Vagina (tissue), 2 donors: Measurements from ENCODE around the gene PDCD4. TPM values are rescaled to one million over a fixed set of nuclear protein-coding genes. Genes with fewer than 3 reads are reported as not detected.

Source experiments
- DNase-seq, 2 donors: peaks; one replicate each; pipeline ENCODE4 v3.0.0-alpha.2; 2017; ENCODE audit errors: extremely low spot score in 2 of 2
- H3K27ac ChIP-seq: fragments of 200-600 bp; sonication (generic); one replicate; pipeline ENCODE4 v1.5.1; 2019
- H3K27me3 ChIP-seq: fragments of 200-600 bp; sonication (generic); one replicate; pipeline ENCODE4 v1.5.1; 2019
- H3K36me3 ChIP-seq, 2 donors: fragments of 200-600 bp; sonication (generic); one replicate each; pipeline ENCODE4 v1.5.1; 2017 to 2019
- H3K4me1 ChIP-seq: fragments of 200-600 bp; sonication (generic); one replicate; pipeline ENCODE4 v1.5.1; 2019
- H3K4me3 ChIP-seq, 2 donors: fragments of 200-600 bp; sonication (generic); 1 replicate in 1 of 2; 2 replicates in 1 of 2; pipeline ENCODE4 v1.5.1; 2016 to 2019
- H3K9me3 ChIP-seq: fragments of 200-600 bp; sonication (generic); one replicate; pipeline ENCODE4 v1.5.1; 2019
- POLR2A ChIP-seq, 2 donors: fragments of 450-650 bp; IDR thresholded peaks; one replicate each; pipeline ENCODE4 v1.6.1; 2017; ENCODE audit warnings: antibody characterized with exemption in 2 of 2, mild to moderate bottlenecking in 2 of 2, moderate library complexity in 2 of 2
- POLR2AphosphoS5 ChIP-seq, 2 donors: sonication (generic); formaldehyde crosslinking; IDR thresholded peaks; one replicate each; pipeline ENCODE4 v1.9.0; 2017; ENCODE audit warnings: antibody characterized with exemption in 2 of 2, mild to moderate bottlenecking in 2 of 2, low read depth in 1 of 2; ENCODE audit not compliant: insufficient read depth in 1 of 2
- intact Hi-C: fragments of 100-400 bp; cut with DNase I; formaldehyde crosslinking; loops from one replicate; pipeline ENCODE4 v1.15.1; 2023
- total RNA-seq: library from RNA; depleted of rRNA; stranded (reverse); fragments of >200 nt; gene quantifications from one replicate; pipeline ENCODE4 v1.2.3, GENCODE V29; 2016
- TF ChIP-seq, protein P1 (sequence below), 3 experiments: fragments of 450-650 bp in 2 of 3; fragments of 200-600 bp in 1 of 3; sonication (generic) in 1 of 3; IDR thresholded peaks; one replicate each; pipeline ENCODE4 v1.5.1; 2017 to 2019; ENCODE audit warnings: antibody characterized with exemption in 3 of 3, mild to moderate bottlenecking in 2 of 3, moderate library complexity in 2 of 3

The PDCD4 gene
- total RNA-seq, 1 donor from 2014 or later: 110 TPM

DNA sequence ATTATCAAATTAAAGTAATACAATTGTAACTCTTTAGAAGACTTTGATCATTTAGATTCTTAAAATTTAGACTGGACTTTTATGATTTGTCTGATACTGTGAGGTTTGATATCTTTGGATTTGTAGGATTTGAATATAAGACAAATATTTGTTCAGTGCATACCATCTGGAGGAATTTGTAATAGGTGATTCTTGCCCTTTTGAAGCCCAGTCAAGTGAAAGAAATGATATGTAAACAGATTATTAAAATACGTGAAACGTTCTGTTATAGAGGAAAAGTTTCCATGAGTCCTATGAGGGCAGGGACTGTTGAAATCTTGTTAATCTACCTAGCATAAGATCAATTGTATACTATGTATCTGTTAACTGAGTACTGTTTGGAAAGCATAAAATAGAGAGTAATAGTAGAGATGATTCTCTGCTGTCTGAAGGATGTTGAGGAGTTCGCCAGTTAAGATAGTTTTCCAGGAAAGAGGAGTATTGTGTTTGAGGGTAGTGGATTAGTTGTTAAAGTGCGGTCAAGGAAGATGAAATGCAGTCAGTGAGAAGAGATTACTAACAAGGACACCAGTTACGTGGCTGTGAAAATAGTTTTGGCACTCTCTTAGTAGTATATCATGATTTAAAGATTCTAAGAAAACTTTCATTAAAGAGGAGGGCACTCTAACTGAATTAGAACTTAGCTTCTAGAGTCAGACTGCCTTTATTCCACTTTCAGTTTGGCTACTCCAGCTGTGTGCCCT, 14.4 kb downstream of the PDCD4 start:
- intact Hi-C loops: no loop called here
- no peak overlapping the region for H3K27ac ChIP-seq

DNA sequence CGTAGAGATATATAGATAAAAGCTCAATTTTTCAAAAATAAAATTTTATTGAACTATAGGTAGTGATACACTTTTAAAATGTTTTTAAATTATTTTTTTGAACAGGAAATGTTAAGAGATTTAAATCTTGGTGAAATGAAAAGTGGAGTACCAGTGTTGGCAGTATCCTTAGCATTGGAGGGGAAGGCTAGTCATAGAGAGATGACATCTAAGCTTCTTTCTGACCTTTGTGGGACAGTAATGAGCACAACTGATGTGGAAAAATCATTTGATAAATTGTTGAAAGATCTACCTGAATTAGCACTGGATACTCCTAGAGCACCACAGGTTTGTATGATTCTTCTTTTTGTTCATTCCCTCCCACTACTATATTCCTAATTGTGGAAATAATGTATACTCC, 15.8 kb downstream of the PDCD4 start:
- Histone ChIP-seq H3K27ac (no peak overlapping the region), H3K4me1 (no peaks in the 10 kb centered on the region), H3K36me3 (peaks cover 0 to 55% of the 10 kb centered on the region in 2 donors), H3K4me3 (no peak overlapping the region), H3K9me3 (no peaks in the 10 kb centered on the region), H3K27me3 (no peaks in the 10 kb centered on the region)
- intact Hi-C loops: no loop called here
- no peak for DNase-seq
- TF ChIP-seq, protein P1, sequence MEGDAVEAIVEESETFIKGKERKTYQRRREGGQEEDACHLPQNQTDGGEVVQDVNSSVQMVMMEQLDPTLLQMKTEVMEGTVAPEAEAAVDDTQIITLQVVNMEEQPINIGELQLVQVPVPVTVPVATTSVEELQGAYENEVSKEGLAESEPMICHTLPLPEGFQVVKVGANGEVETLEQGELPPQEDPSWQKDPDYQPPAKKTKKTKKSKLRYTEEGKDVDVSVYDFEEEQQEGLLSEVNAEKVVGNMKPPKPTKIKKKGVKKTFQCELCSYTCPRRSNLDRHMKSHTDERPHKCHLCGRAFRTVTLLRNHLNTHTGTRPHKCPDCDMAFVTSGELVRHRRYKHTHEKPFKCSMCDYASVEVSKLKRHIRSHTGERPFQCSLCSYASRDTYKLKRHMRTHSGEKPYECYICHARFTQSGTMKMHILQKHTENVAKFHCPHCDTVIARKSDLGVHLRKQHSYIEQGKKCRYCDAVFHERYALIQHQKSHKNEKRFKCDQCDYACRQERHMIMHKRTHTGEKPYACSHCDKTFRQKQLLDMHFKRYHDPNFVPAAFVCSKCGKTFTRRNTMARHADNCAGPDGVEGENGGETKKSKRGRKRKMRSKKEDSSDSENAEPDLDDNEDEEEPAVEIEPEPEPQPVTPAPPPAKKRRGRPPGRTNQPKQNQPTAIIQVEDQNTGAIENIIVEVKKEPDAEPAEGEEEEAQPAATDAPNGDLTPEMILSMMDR (IDR thresholded peaks at IDR 0.05): no peak
- TF ChIP-seq POLR2A (IDR thresholded peaks at IDR 0.05) (no peak), POLR2AphosphoS5 (IDR thresholded peaks at IDR 0.05; ENCODE audit: insufficient read depth in 1 of 2, low read depth in 1 of 2) (no peak)

More for the DNA sequence above, 14.4 kb downstream of the PDCD4 start:
- H3K36me3 ChIP-seq: peaks cover 0 to 62% of the 10 kb centered on the region in 2 donors
- no peaks in the 10 kb centered on the region for H3K27me3 ChIP-seq
- peaks cover 12% of the 10 kb centered on the region for H3K4me1 ChIP-seq
- H3K4me3 ChIP-seq: no peak overlapping the region
- DNase-seq: no peak
- no peak for TF ChIP-seq POLR2AphosphoS5 (IDR thresholded peaks at IDR 0.05; ENCODE audit: insufficient read depth in 1 of 2, low read depth in 1 of 2)
- no peak for TF ChIP-seq POLR2A (IDR thresholded peaks at IDR 0.05)
- TF ChIP-seq, protein P1 (IDR thresholded peaks at IDR 0.05): no peak
- H3K9me3 ChIP-seq: no peaks in the 10 kb centered on the region

DNA sequence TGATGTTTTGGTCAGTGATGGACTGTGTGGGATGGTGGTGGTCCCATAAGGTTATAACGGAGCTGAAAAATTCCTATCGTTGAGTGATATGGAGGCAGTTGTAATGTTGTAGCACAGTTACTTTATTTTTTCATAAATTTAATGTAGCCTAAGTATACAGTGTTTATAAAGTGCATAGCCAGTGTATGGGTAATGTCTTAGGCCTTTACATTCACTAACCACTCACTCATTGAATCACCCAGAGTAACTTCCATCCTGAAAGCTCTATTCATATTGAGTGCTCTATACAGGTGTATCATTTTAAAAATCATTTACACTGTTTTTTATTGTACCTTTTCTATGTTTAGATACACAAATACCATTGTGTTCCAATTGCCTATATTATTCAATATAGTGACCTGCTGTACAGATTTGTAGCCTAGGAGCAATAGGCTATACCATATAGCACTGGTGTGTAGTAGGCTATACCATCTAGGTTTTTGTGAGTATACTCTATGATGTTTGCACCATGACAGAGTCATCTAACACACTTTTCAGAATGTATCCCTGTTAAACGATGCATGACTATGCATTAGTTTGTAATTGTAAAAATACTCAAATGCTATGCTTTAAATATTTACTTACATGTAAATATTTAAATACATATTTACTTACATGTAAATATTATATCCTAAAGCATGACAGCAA, 21.0 kb downstream of the PDCD4 start:
- no peak overlapping the region for H3K4me3 ChIP-seq
- no peak overlapping the region for H3K27ac ChIP-seq
- no peaks in the 10 kb centered on the region for H3K9me3 ChIP-seq
- TF ChIP-seq, protein P1 (IDR thresholded peaks at IDR 0.05): no peak
- no peak for TF ChIP-seq POLR2AphosphoS5 (IDR thresholded peaks at IDR 0.05; ENCODE audit: insufficient read depth in 1 of 2, low read depth in 1 of 2)
- no peak for TF ChIP-seq POLR2A (IDR thresholded peaks at IDR 0.05)
- H3K27me3 ChIP-seq: no peaks in the 10 kb centered on the region
- H3K4me1 ChIP-seq: no peaks in the 10 kb centered on the region
- intact Hi-C loops: loop anchor here (5.0 kb wide), 1 partner anchor 145 kb away; no protein-coding TSS in a partner anchor
- peaks cover 0 to 53% of the 10 kb centered on the region in 2 donors for H3K36me3 ChIP-seq
- no peak for DNase-seq

DNA sequence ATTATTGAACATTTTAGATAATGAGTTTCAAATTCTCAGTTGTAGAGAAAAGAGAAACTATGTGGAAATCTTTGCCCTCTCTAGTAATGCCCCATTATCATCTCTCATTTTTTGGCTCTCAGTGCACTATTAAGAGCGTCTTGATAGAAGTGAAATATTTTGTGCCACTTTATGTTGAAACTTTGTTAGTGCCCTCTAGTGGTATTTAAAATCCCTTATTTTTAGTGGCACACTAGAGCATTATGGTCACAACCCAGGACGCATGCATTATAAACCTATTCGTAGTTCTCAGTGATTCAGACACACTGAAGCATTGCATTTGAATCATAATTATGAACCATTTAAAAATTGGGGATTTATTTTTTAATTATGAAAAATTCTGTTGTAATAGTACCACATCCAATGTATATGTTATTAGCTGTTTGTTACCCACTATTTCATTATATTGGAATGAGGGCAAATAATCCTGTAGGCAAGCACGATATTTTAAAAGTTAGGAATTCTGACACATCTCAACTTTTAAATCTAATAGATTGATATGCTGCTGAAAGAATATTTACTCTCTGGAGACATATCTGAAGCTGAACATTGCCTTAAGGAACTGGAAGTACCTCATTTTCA, 21.9 kb downstream of the PDCD4 start:
- peaks cover 0 to 60% of the 10 kb centered on the region in 2 donors for H3K36me3 ChIP-seq

More for the DNA sequence above, 21.9 kb downstream of the PDCD4 start:
- Histone ChIP-seq H3K27ac (no peak overlapping the region), H3K4me3 (no peak overlapping the region), H3K9me3 (no peaks in the 10 kb centered on the region), H3K27me3 (no peaks in the 10 kb centered on the region), H3K4me1 (no peaks in the 10 kb centered on the region)
- intact Hi-C loops: loop anchor here (5.0 kb wide), 1 partner anchor 146 kb away; no protein-coding TSS in a partner anchor
- TF ChIP-seq POLR2A (IDR thresholded peaks at IDR 0.05): no peak
- peak in 1 of 2 donors; percentile 66 for TF ChIP-seq POLR2AphosphoS5 (IDR thresholded peaks at IDR 0.05; ENCODE audit: insufficient read depth in 1 of 2, low read depth in 1 of 2)
- TF ChIP-seq, protein P1 (IDR thresholded peaks at IDR 0.05): peak; percentile 51 to 59 (median 51)
- DNase-seq: no peak
